Common myeloid progenitor, CD34-positive (primary cell): Measurements from ENCODE around the gene MDFIC.

Experiments
- CTCF ChIA-PET: fragments of 350-600 bp; sonication (Branson Sonifier 250); formaldehyde crosslinking; loops from one replicate; lab custom pipeline; 2021; ENCODE audit warnings: antibody characterized with exemption; lab: Charles Lee
- POLR2A ChIA-PET: fragments of 350-600 bp; sonication (Branson Sonifier 250); formaldehyde crosslinking; loops from one replicate; lab custom pipeline; 2021; ENCODE audit warnings: antibody characterized with exemption; lab: Charles Lee
- DNase-seq, 3 donors: peaks; one replicate each; pipeline versions ENCODE4 v3.0.0 to v3.0.0-alpha.2; 2013
- H3K27ac ChIP-seq, 2 experiments: 1 replicate in 1 of 2; 2 replicates in 1 of 2; pipeline ENCODE4 v1.7.0; 2013; ENCODE audit warnings: inconsistent platforms in 2 of 2, low read length in 2 of 2, mild to moderate bottlenecking in 2 of 2, low read depth in 1 of 2, moderate library complexity in 1 of 2; ENCODE audit not compliant: severe bottlenecking in 2 of 2, insufficient read depth in 1 of 2, poor library complexity in 1 of 2
- H3K27me3 ChIP-seq, 5 experiments: replicated peaks in 2 of 5; 1 replicate in 3 of 5; 2 replicates in 2 of 5; pipeline versions ENCODE4 v1.6.1 to v1.7.0; 2013; ENCODE audit warnings: low read length in 4 of 5, mild to moderate bottlenecking in 2 of 5, moderate library complexity in 2 of 5, inconsistent platforms in 1 of 5; ENCODE audit not compliant: insufficient read depth in 5 of 5, control insufficient read depth in 4 of 5
- H3K36me3 ChIP-seq, 4 experiments: 1 replicate in 2 of 4; 2 replicates in 2 of 4; pipeline versions ENCODE4 v1.6.1 to v1.7.0; 2013; ENCODE audit warnings: low read length in 3 of 4, control low read depth in 1 of 4, mild to moderate bottlenecking in 1 of 4; ENCODE audit not compliant: control insufficient read depth in 4 of 4, insufficient read depth in 4 of 4
- H3K4me1 ChIP-seq, 4 experiments: 1 replicate in 3 of 4; 2 replicates in 1 of 4; pipeline versions ENCODE4 v1.6.1 to v1.7.1; 2013; ENCODE audit warnings: low read length in 3 of 4, mild to moderate bottlenecking in 3 of 4, control low read depth in 1 of 4, inconsistent platforms in 1 of 4, moderate library complexity in 1 of 4; ENCODE audit not compliant: control insufficient read depth in 4 of 4, insufficient read depth in 4 of 4; ENCODE audit errors: control extremely low read depth in 1 of 4
- H3K4me3 ChIP-seq, 7 experiments: 1 replicate in 4 of 7; 2 replicates in 3 of 7; pipeline versions ENCODE4 v1.5.1 to v1.7.0; 2013; ENCODE audit warnings: mild to moderate bottlenecking in 7 of 7, low read length in 6 of 7, moderate library complexity in 6 of 7, inconsistent platforms in 2 of 7, low read depth in 2 of 7, control low read depth in 1 of 7; ENCODE audit not compliant: insufficient read depth in 4 of 7, control insufficient read depth in 1 of 7; ENCODE audit errors: extremely low read depth in 1 of 7
- H3K9me3 ChIP-seq, 5 experiments: 1 replicate in 4 of 5; 2 replicates in 1 of 5; pipeline versions ENCODE4 v1.6.1 to v1.7.1; 2013; ENCODE audit warnings: low read length in 4 of 5, mild to moderate bottlenecking in 2 of 5, inconsistent platforms in 1 of 5, low read depth in 1 of 5, moderate library complexity in 1 of 5; ENCODE audit not compliant: control insufficient read depth in 4 of 5, insufficient read depth in 2 of 5; ENCODE audit errors: control extremely low read depth in 1 of 5
- WGBS: methylation state at CpG from one replicate; pipeline ENCODE4 v1.1.5; 2013; ENCODE audit not compliant: insufficient coverage; 5-methylcytosine and 5-hydroxymethylcytosine counted together

The MDFIC gene

GRCh38 chr7:114924038-114924712, 2.3 kb downstream of the MDFIC start:
- Histone ChIP-seq H3K9me3 (no peaks in the 10 kb centered on the region), H3K27me3 (no peaks in the 10 kb centered on the region), H3K36me3 (no peaks in the 10 kb centered on the region), H3K27ac (peak overlapping the region; percentile 8 to 37), H3K4me3 (peak overlapping the region in 5 of 7 experiments; percentile 74 to 94 (median 82)), H3K4me1 (peaks cover 5 to 46% (median 32%) of the 10 kb centered on the region in 4 experiments)
- WGBS = 36% methylated on average over 2 of the region's 4 CpGs
- DNase-seq = peak in 2 of 3 donors; percentile 54 to 64
- CTCF ChIA-PET = interaction anchor here (1.4 kb wide), 1 partner anchor 23 kb away, joined by 3 read pairs; no protein-coding TSS in a partner anchor
- POLR2A ChIA-PET = no interaction called here

- H3K9me3 ChIP-seq = no peaks in the 10 kb centered on the region
- CTCF ChIA-PET = no interaction called here
- H3K27me3 ChIP-seq = no peaks in the 10 kb centered on the region
- POLR2A ChIA-PET = no interaction called here
- H3K27ac ChIP-seq = no peak overlapping the region
- no peaks in the 10 kb centered on the region for H3K36me3 ChIP-seq
- no peak overlapping the region for H3K4me3 ChIP-seq
- DNase-seq = no peak
- H3K4me1 ChIP-seq = peaks cover 5 to 53% (median 35%) of the 10 kb centered on the region in 4 experiments
Observed at GRCh38 chr7:114925434-114925833, 3.5 kb downstream of the MDFIC start.

GRCh38 chr7:114928060-114928459, 6.2 kb downstream of the MDFIC start:
- H3K36me3 ChIP-seq = no peaks in the 10 kb centered on the region
- peaks cover 10 to 73% (median 53%) of the 10 kb centered on the region in 4 experiments for H3K4me1 ChIP-seq
- POLR2A ChIA-PET = no interaction called here
- no peak for DNase-seq
- no peak overlapping the region for H3K4me3 ChIP-seq
- CTCF ChIA-PET = no interaction called here
- no peaks in the 10 kb centered on the region for H3K9me3 ChIP-seq
- 100% methylated on average over 1 of the region's 2 CpGs for whole genome bisulfite sequencing
- H3K27ac ChIP-seq = no peak overlapping the region
- no peaks in the 10 kb centered on the region for H3K27me3 ChIP-seq

- H3K4me1 ChIP-seq = peaks cover 10 to 60% (median 43%) of the 10 kb centered on the region in 4 experiments
- H3K27ac ChIP-seq = no peak overlapping the region
- ChIA-PET CTCF (no interaction called here), POLR2A (no interaction called here)
- no peak overlapping the region for H3K4me3 ChIP-seq
- DNase-seq = no peak
- 100% methylated on average over 1 of the region's 1 CpG for WGBS
- H3K9me3 ChIP-seq = no peaks in the 10 kb centered on the region
- H3K27me3 ChIP-seq = no peaks in the 10 kb centered on the region
- H3K36me3 ChIP-seq = no peaks in the 10 kb centered on the region
Observed at GRCh38 chr7:114929570-114929969, 7.7 kb downstream of the MDFIC start.

- H3K36me3 ChIP-seq = no peaks in the 10 kb centered on the region
- H3K27ac ChIP-seq = no peak overlapping the region
- 96% methylated on average over 3 of the region's 4 CpGs for WGBS
- no peak overlapping the region for H3K4me3 ChIP-seq
- CTCF ChIA-PET = no interaction called here
- no peaks in the 10 kb centered on the region for H3K9me3 ChIP-seq
- DNase-seq = no peak
- H3K27me3 ChIP-seq = no peaks in the 10 kb centered on the region
- POLR2A ChIA-PET = no interaction called here
- peaks cover 10 to 57% (median 39%) of the 10 kb centered on the region in 4 experiments for H3K4me1 ChIP-seq
Observed at GRCh38 chr7:114930107-114930661, 8.3 kb downstream of the MDFIC start.

GRCh38 chr7:114930829-114931655, 9.1 kb downstream of the MDFIC start:
- Histone ChIP-seq H3K4me3 (peak overlapping the region in 3 of 7 experiments; percentile 7 to 45 (median 7)), H3K9me3 (no peaks in the 10 kb centered on the region), H3K27ac (peak overlapping the region in 1 of 2 experiments; percentile 57), H3K4me1 (peaks cover 10 to 50% (median 35%) of the 10 kb centered on the region in 4 experiments), H3K27me3 (no peaks in the 10 kb centered on the region), H3K36me3 (no peaks in the 10 kb centered on the region)
- CTCF ChIA-PET = interaction anchor here (0.6 to 1.8 kb wide), 2 partner anchors 14 to 67 kb away, joined by 5 read pairs; no protein-coding TSS in a partner anchor
- POLR2A ChIA-PET = interaction anchor here (0.8 kb wide), 1 partner anchor 24 kb away, joined by 3 read pairs; no protein-coding TSS in a partner anchor
- 67% methylated on average over 1 of the region's 6 CpGs for WGBS
- peak in 2 of 3 donors; percentile 73 to 86 for DNase-seq
